Smooth muscle cell (in vitro differentiated cells): ENCODE data around the gene NUDT8. TPM values are rescaled to one million over a fixed set of nuclear protein-coding genes. Genes with fewer than 3 reads are reported as not detected.
"Not testable (repeated sequence)": the region's sequence is repeated elsewhere in the genome, so short reads cannot be mapped to it uniquely, and the experiment has no call there.

Source experiments
- DNase-seq: peaks from one replicate; lab custom pipeline; 2025; ENCODE audit not compliant: unreplicated experiment; lab: John Stamatoyannopoulos, UW
- H2AFZ ChIP-seq: fragments of 200-600 bp; sonication (generic); 2 replicates; pipeline ENCODE4 v1.6.0; 2016; ENCODE audit warnings: antibody characterized with exemption, low read depth, mild to moderate bottlenecking
- H3F3A ChIP-seq: fragments of 200-600 bp; sonication (generic); 2 replicates; pipeline ENCODE4 v1.6.0; 2017; ENCODE audit warnings: antibody characterized with exemption, low read depth
- H3K27ac ChIP-seq: fragments of 200-600 bp; sonication (generic); 2 replicates; pipeline ENCODE4 v1.5.1; 2016; ENCODE audit warnings: low read depth, mild to moderate bottlenecking
- H3K27me3 ChIP-seq: fragments of 200-600 bp; sonication (generic); 2 replicates; pipeline ENCODE4 v1.6.1; 2016; ENCODE audit warnings: low read depth, mild to moderate bottlenecking
- H3K36me3 ChIP-seq: fragments of 200-600 bp; sonication (generic); 2 replicates; pipeline ENCODE4 v1.5.1; 2016; ENCODE audit warnings: low read depth
- H3K4me1 ChIP-seq: fragments of 200-600 bp; sonication (generic); 2 replicates; pipeline ENCODE4 v1.5.1; 2016; ENCODE audit warnings: low read depth
- H3K4me2 ChIP-seq: fragments of 200-600 bp; sonication (generic); 2 replicates; pipeline ENCODE4 v1.6.0; 2016; ENCODE audit warnings: mild to moderate bottlenecking
- H3K4me3 ChIP-seq: fragments of 200-600 bp; sonication (generic); 2 replicates; pipeline ENCODE4 v1.5.1; 2016; ENCODE audit warnings: mild to moderate bottlenecking
- H3K79me2 ChIP-seq: fragments of 200-600 bp; sonication (generic); 2 replicates; pipeline ENCODE4 v1.6.0; 2016; ENCODE audit warnings: low read depth, mild to moderate bottlenecking
- H3K9ac ChIP-seq: fragments of 200-600 bp; sonication (generic); 2 replicates; pipeline ENCODE4 v1.6.0; 2016; ENCODE audit warnings: low read depth
- H3K9me3 ChIP-seq: fragments of 200-600 bp; sonication (generic); replicated peaks from 2 replicates; pipeline ENCODE4 v1.5.1; 2016; ENCODE audit warnings: low read depth
- H4K20me1 ChIP-seq: fragments of 200-600 bp; sonication (generic); 2 replicates; pipeline ENCODE4 v1.6.0; 2016; ENCODE audit warnings: low read depth
- WGBS: methylation state at CpG from one replicate; pipeline ENCODE4 v1.1.7; 2016; ENCODE audit warnings: low lambda C conversion rate; 5-methylcytosine and 5-hydroxymethylcytosine counted together
- polyA plus RNA-seq: library from polyadenylated mRNA; unstranded; fragments of >200 nt; fragmentation: Nextera tagmentation; extraction: Ambion mirVana; gene quantifications from 2 replicates; pipeline ENCODE4 v1.2.1, GENCODE V29; 2016
- total RNA-seq: library from RNA; depleted of rRNA; stranded (reverse); fragments of >200 nt; gene quantifications from 2 replicates; pipeline ENCODE4 v1.2.3, GENCODE V29; 2014
- TF ChIP-seq, protein P1 (sequence below): fragments of 200-600 bp; sonication (generic); IDR thresholded peaks from 2 replicates; pipeline ENCODE4 v1.5.1; 2017; ENCODE audit warnings: borderline replicate concordance, mild to moderate bottlenecking, antibody characterized with exemption; ENCODE audit not compliant: insufficient read depth, poor library complexity, severe bottlenecking

NUDT8 gene
- total and polyA plus RNA-seq, 2 experiments from 2014 or later, result 0.67 to 15.6 TPM

GRCh38 chr11:67618901-67619659 is 10.7 kb downstream of the NUDT8 start:
- peaks cover 15% of the 10 kb centered on the region for H3K4me1 ChIP-seq
- H3K4me2 ChIP-seq, DNase-seq, H4K20me1 ChIP-seq, H3K9me3 ChIP-seq, H3K79me2 ChIP-seq, H3K9ac ChIP-seq, H3K27ac ChIP-seq, H3F3A ChIP-seq, H2AFZ ChIP-seq, H3K27me3 ChIP-seq, H3K36me3 ChIP-seq: not testable (repeated sequence)
- H3K4me3 ChIP-seq, result peak overlapping the region; percentile 71
- WGBS, result 93% methylated on average over 40 of the region's 40 CpGs

GRCh38 chr11:67617243-67617953 is 12.3 kb downstream of the NUDT8 start:
- Histone ChIP-seq H4K20me1 (peaks cover 6% of the 10 kb centered on the region), H3K9ac (no peak overlapping the region), H3K79me2 (no peaks in the 10 kb centered on the region), H3K36me3 (no peaks in the 10 kb centered on the region), H3K4me1 (peaks cover 15% of the 10 kb centered on the region), H3K9me3 (no peaks in the 10 kb centered on the region), H3K27ac (no peak overlapping the region), H3F3A (no peaks in the 10 kb centered on the region), H3K27me3 (no peaks in the 10 kb centered on the region), H2AFZ (no peak overlapping the region), H3K4me3 (no peak overlapping the region), H3K4me2 (no peak overlapping the region)
- DNase-seq, result no peak
- WGBS, result 83% methylated on average over 7 of the region's 7 CpGs
- TF ChIP-seq, protein P1, sequence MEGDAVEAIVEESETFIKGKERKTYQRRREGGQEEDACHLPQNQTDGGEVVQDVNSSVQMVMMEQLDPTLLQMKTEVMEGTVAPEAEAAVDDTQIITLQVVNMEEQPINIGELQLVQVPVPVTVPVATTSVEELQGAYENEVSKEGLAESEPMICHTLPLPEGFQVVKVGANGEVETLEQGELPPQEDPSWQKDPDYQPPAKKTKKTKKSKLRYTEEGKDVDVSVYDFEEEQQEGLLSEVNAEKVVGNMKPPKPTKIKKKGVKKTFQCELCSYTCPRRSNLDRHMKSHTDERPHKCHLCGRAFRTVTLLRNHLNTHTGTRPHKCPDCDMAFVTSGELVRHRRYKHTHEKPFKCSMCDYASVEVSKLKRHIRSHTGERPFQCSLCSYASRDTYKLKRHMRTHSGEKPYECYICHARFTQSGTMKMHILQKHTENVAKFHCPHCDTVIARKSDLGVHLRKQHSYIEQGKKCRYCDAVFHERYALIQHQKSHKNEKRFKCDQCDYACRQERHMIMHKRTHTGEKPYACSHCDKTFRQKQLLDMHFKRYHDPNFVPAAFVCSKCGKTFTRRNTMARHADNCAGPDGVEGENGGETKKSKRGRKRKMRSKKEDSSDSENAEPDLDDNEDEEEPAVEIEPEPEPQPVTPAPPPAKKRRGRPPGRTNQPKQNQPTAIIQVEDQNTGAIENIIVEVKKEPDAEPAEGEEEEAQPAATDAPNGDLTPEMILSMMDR, result no peak

GRCh38 chr11:67616431-67617242 is 13.1 kb downstream of the NUDT8 start:
- Histone ChIP-seq H3K27ac (no peak overlapping the region), H3K27me3 (no peaks in the 10 kb centered on the region), H3K4me3 (no peak overlapping the region), H3F3A (no peaks in the 10 kb centered on the region), H3K36me3 (no peaks in the 10 kb centered on the region), H2AFZ (no peak overlapping the region), H3K4me1 (peaks cover 11% of the 10 kb centered on the region), H3K79me2 (no peaks in the 10 kb centered on the region), H3K9ac (no peak overlapping the region), H3K4me2 (no peak overlapping the region), H4K20me1 (peaks cover 1% of the 10 kb centered on the region), H3K9me3 (no peaks in the 10 kb centered on the region)
- 80% methylated on average over 8 of the region's 11 CpGs for WGBS
- TF ChIP-seq, protein P1, result no peak
- DNase-seq, result no peak

DNA sequence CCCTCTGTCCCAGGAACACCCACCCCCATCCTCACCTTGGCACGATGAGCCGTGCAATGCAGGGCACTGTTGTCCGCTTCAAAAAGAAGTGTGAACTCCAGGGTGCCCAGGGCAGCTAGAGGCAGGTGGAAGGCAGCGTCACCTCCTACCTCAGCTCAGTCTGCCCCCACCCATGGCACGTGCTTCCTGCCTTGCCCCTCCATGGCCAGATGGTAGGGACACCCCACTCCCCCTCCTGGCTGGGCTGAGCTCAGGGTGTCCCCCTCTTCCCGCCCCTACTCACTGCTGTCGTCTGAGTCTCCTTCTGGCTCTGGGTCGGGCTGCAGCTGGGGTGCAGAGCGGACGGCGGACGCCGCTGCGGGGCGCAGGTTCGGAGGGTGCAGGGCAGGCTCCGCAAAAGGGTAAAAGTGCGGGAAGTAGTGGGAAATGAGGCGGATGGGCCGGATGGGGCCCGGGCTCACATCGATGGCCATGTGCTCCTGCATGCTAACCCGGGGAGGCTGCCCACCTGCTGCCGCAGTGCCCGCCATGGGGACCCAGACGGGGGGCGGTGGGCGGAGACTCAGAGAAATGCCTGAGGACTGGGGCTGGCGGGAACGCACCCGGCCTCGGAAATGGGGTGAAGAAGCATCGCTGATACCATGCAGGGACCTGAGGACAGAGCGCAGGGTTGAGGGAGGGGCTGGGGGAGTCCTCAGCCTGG is 13.9 kb downstream of the NUDT8 start:
- no peaks in the 10 kb centered on the region for H3K9me3 ChIP-seq
- no peaks in the 10 kb centered on the region for H3F3A ChIP-seq
- TF ChIP-seq, protein P1, result no peak
- no peak overlapping the region for H2AFZ ChIP-seq
- no peaks in the 10 kb centered on the region for H3K79me2 ChIP-seq
- H3K4me2 ChIP-seq, result no peak overlapping the region
- H3K9ac ChIP-seq, result no peak overlapping the region
- no peak overlapping the region for H3K27ac ChIP-seq
- H4K20me1 ChIP-seq, result no peaks in the 10 kb centered on the region
- H3K36me3 ChIP-seq, result no peaks in the 10 kb centered on the region
- WGBS, result 87% methylated on average over 34 of the region's 34 CpGs
- no peak for DNase-seq
- peaks cover 11% of the 10 kb centered on the region for H3K4me1 ChIP-seq
- H3K27me3 ChIP-seq, result no peaks in the 10 kb centered on the region
- no peak overlapping the region for H3K4me3 ChIP-seq
